NCI-H2196 treated with DMSO at 0.1 percent for 48 hours (cell line): ENCODE data around the gene SRPRB.

ENCODE experiments used
- DNase-seq: peaks from one replicate; lab custom pipeline; 2025; ENCODE audit not compliant: unreplicated experiment; lab: John Stamatoyannopoulos, UW

SRPRB gene

GRCh38 chr3:133864616-133865015, 59.0 kb downstream of the SRPRB start:
- no peak for DNase-seq

DNA sequence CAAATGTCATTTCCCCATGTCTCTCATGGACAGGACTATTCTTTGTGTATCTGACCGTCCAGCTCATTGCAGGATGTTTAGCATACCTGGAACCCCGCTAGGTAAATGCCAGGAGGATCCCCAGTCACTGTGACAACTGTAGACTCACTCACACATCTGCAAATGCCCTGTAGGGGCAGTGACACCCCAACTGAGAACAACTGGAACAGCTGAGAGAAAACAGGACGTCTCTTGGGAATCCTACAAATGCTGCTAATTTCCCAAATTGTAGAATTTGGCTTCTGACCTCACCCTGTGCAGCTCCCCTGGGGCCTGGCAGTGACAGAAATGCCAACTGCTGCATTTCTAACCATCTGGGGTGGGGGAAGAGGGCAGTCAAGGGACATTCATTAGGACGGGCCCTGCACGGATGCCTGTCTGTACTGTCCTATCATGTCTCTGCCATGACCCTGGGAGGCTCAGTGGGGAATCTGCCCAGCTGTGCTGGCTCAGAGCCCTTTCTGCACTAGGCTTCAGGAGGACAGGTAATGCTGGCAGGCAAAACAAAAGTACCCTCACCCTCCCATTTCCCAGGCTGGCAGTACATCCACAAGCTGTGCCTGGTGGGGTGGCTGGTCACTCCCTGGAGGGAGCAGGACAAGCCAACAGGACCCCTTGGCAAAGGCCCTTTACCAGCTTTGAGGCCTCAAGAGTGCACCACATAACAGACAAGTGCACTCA, 59.7 kb downstream of the SRPRB start:
- no peak for DNase-seq

- DNase-seq, result no peak
Measured at GRCh38 chr3:133866141-133866540, 60.5 kb downstream of the SRPRB start.

GRCh38 chr3:133868186-133868585, 62.6 kb downstream of the SRPRB start:
- no peak for DNase-seq

GRCh38 chr3:133868758-133869475, 63.3 kb downstream of the SRPRB start:
- DNase-seq, result no peak

DNA sequence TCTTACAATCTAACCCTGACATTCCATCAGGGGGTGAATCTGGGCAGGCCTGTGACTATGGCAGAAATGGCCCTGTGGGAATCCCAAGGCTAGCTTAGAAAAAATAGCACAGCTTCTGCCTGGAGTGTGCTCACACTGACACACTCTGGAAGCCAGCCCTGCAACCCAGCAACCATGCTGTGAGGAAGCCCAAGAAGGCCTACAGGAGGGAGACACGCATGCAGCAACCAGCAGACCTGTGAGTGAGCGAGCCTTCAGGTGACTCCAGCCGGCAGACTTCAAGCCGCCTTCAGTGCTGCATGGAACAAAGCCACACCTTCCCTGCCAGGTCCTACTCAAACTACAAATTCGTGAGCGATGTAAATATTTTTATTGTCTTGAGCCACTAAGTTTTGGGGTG, 64.0 kb downstream of the SRPRB start:
- DNase-seq, result no peak

- DNase-seq, result no peak
Measured at GRCh38 chr3:133870822-133871221, 65.2 kb downstream of the SRPRB start.
